Stimulated activated CD8-positive, alpha-beta memory T cell treated with anti-CD3 and anti-CD28 coated beads, Interleukin-15, amount 100 ng/mL, for 24 hours (primary cell): ENCODE data around the gene HOXC13.

Source experiments
- DNase-seq: peaks from one replicate; pipeline ENCODE4 v3.0.0-alpha.2; 2020; ENCODE audit warnings: low read depth

HOXC13 gene, protein sequence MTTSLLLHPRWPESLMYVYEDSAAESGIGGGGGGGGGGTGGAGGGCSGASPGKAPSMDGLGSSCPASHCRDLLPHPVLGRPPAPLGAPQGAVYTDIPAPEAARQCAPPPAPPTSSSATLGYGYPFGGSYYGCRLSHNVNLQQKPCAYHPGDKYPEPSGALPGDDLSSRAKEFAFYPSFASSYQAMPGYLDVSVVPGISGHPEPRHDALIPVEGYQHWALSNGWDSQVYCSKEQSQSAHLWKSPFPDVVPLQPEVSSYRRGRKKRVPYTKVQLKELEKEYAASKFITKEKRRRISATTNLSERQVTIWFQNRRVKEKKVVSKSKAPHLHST

DNA sequence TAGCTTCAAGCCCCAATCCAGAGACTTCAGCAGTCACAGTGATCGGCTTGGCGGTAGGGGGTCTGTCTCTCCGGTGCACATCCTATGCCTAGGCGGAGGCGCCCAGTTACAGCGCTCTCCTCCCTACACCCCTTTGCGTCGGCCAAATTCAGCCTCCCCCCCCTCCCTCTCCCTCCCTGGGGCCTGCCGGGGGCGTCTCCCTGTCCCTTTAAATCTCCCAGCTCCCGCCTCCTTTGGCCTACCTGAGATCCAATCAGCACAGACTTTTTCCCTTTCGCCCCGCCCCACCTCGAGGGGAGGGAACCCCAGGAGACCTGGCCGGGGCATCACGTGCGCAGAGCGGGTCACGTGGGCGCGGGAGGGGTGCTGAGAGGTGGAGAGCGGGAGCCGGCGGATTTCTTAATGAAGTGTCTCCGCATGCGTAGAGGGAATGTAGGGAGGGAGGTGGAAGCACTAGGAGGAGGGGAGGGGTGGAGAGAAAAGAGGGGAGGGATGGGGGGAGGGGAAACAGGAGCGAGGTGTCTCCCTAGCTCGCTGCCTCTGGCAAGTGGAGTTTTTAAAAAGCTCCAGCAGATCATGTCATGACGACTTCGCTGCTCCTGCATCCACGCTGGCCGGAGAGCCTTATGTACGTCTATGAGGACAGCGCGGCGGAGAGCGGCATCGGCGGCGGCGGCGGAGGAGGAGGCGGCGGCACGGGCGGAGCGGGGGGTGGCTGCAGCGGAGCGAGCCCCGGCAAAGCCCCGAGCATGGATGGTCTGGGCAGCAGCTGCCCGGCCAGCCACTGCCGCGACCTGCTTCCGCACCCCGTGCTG, at the start of gene HOXC13:
HOXC13 (plus strand) TSS at position 506 of the 815 bp plus-strand sequence; CDS start at position 582, 76 bp downstream.
- DNase-seq, result no peak

DNA sequence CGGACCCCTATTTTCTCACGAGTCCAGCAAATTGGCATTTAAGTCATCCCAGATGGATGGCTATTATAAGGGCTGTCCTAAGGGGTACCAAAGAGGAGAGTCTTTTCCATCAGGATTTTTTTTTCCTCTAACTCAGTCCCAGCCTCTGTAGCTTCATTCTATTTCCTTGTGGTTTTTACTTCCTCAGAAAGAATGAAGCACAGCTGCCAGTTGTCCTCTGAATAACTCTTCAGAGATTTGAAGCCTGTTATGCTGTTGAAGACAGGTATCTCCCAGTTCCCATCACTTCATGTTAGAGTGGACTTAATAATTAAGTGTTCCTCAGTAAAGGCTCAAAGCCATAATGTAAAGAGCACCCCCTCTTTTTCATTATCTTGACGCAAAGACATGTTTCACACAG, 48.5 kb upstream of the HOXC13 start:
- no peak for DNase-seq

DNA sequence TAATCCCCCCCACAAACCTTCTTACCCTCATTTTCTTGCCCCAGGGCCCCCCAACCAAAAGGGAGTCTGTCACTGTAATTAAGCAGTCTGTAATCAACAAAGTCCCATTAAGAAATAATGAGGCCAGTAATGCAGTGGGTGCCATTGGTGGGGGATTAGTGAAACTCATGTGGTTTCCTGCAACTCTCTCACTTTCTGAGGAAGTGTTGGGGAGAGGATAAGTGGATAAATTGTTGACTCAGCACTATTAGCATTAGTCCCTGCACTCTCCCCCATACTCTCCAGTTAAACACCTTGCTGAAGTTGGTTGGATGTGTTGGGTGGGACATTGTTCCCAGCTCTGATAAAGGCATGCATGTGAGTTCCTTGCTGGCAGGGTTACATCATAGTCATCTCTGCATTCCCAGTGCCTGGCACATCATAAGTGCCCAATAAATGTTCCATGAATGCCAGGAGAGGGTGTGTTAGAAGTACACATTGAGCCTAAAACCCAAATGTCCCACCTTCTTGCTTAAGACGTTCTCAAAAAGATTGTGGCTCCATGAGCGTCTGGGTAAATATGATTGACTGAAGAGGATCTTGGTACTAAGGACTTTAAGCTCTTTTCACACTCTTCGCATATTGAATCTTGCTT, 45.8 kb upstream of the HOXC13 start:
- DNase-seq, result no peak

DNA sequence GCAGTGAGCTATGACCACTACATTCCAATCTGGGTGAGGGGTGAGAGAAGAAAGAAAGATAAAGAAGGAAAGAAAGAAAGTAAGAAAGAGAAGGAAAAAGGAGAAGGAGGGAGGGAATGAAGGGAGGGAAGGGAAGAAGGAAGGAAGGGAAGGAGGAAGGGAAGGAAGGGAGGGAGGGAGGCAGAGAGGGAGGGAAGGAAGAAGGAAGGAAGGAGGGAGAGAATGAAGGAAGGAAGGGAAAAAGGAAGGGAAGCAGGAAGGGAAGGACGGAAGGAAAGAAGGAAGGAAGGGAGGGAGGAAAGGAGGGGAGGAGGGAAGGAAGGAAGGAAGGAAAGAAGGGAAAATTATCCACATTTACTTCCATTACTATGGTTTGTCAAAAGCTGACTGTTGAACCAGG, 39.4 kb upstream of the HOXC13 start:
- DNase-seq, result no peak

DNA sequence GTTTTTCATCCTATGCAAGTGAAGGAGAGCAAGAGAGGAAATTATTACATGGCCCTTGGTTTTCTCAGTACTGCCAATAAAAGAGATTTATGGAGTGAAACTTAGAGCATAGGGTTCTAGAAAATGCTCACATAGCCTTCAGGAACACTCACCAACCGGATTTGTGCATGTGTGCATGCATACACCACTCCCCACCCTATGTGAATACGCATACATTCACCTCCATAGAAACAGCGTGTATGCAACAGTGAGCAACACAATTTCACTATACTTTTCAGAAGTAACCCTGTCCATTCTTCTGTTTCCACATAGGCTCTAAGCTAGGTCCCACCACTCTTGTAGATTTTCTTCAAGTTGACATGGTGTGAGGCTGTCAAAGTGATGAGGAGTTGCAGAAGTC, 31.5 kb upstream of the HOXC13 start:
- DNase-seq, result no peak

DNA sequence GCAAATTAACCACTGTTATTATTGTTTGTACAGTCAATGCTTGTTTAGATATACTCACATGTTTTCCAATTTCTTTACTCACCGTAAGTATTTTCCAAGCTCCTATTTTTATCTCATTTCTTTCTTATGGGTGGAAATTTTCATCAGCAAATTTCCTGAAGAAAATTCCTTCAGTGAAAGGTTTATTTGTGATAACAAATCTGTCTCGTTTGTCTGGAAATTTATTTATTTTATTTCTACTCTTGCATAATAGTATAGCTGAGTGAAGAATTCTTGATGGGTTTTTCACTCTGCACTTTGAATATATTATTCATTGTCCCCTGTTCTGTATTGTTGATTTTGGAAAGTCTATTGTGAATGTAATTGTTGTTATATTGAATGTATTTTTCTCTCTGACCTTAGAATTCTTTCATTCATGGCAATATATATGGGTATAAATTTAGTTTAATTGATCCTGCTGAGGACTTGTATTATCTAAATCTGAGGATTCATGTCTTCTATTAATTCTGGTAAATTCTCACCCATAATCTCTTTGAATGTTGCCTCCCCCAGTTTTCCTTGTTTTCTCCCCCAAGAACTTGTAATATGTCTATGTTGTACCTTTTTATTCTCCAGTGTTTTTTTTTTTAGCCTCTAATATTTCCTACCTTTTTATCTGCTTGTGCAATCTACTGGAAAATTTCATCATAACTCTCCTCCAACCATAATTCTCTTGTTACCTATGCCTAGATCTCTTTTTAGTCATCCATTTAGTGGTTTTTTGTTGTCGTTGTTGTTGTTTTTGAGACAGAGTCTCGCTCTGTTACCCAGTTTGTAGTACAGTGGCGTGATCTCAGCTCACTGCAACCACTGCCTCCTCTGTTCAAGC, 21.6 kb upstream of the HOXC13 start:
- no peak for DNase-seq

DNA sequence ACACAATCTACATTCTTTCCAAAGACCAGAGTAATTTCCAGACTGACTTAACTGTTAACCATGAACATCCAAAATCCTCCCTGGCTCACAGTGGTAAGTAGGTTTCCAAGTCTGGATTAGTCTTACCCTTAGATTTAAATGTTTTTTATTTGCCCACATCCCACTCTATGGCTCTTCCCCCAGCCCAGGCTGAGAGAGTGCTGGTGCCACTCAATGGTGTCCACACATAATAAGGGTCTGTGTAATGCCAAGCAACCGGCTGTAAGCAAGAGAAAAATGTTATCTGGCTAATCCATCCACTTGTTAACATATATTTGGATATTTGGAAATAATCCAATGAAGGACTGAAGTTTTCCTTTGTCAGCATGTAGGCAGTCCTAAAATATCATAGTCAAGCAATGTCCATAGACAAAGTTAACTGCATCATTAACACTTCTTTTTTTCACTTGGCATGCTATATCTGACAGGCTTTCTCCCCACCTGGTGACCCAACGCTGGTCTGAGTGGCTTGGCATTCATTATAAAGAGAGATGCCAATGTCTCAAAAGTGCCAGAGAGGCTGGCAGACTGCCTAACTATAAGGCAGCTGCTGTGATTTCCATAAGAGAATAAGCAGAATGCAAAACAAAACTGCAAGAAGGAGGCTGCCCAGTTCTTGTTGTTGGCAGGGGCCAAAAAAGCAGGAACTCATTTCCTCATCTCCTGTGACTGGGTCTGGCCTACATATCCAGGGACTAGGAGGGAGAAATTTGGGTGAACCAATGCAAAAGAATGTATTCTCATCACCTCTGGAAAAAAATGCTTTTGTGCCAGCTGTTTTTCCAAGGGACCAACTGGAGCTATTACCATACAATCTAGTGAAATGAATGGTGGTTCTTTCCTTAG, 13.9 kb upstream of the HOXC13 start:
- no peak for DNase-seq

DNA sequence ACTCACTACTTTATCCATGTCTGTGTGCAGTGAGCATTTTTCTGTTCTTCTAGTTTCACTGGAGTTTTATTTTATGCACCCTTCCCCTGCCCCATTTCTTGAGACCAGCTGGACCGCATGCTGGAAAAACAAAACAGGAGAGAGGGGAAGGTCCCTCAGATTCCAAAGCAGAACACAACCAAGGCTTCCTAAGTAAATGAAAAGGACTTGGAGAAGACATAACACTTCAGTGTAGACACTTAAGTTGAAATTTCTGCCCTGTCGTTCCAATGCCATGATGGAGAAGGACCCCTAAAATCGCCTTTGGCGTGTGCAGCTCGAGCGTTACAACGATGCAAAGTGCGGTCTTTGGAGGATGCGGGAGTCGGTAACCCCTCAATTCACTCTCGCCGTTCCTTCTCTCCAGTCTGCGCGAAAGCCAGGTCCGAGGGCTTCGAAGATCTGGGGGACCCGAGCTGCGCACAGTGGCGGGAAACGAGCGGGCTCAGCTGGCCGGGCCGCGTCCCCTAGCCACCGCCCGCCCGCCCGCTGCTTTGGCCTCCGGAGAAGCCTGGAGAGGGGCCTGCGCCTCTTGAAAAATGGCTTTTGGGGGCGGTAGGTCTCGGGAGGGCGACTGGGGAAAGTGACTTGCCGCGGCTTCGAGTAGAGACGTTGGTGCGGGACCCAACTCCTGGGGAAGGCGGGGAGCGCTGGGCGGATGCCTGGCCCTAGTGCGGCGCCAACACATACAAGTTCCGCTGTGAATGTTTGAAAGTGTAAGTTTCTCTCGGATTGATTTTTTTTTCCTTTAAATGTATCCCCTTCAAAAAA, 11.2 kb upstream of the HOXC13 start:
- no peak for DNase-seq

DNA sequence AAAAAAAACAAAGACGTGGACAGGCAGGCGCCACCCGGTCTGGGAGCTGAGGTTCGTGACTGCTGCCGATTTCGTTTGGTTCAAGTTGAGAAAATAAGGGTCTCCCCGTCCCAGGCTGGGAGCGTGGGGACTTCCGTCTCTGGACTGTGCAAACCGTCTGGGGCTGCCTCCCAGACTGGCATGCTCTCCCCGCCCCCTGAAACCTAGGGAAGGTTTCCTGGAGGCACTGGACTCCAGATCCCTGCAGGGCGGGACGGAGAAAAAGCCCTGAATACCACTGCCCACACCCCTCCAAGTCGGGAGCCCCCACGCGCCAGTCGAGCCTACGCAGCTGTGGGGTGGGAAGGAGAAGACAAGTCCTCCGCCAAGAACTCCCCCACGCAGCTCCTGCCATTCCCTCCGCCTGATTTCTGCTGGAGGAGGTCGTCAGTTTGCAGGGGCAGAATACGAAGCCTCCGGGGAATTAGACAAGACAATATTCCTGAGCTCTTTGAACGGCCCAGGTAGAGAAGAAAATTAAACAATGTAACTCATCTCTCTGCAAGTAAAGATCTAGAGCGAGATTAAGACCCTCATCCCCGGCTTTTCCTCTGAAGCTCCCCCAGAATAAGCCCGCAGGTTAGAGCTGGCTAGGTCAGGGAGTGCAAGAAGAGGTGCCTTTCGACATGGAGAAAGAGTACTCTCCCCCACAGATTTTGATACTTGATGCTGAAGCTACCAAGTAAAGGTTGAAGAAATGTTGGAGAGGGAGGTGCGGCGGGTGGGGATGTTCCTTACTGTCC, 10.4 kb upstream of the HOXC13 start:
- no peak for DNase-seq

DNA sequence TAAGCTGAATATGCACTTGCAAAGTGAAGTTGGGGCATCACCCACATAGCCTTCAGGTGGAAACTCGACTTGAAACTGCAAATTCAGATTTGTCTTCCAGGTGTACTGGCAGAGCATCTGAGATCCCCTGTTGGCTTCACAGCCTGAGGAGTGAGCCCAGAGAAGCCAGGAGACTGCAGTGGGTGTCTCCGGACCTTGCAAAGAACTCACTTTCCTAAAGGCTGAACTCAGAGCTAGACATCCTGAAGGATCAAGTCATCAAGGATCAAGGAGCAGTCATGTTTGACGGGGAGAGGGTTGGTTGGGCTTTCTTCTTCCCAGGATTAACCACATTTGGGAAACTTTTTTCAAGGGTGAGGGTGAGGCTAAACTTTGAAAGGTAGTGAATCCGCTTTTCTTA, 9.1 kb upstream of the HOXC13 start:
- no peak for DNase-seq

DNA sequence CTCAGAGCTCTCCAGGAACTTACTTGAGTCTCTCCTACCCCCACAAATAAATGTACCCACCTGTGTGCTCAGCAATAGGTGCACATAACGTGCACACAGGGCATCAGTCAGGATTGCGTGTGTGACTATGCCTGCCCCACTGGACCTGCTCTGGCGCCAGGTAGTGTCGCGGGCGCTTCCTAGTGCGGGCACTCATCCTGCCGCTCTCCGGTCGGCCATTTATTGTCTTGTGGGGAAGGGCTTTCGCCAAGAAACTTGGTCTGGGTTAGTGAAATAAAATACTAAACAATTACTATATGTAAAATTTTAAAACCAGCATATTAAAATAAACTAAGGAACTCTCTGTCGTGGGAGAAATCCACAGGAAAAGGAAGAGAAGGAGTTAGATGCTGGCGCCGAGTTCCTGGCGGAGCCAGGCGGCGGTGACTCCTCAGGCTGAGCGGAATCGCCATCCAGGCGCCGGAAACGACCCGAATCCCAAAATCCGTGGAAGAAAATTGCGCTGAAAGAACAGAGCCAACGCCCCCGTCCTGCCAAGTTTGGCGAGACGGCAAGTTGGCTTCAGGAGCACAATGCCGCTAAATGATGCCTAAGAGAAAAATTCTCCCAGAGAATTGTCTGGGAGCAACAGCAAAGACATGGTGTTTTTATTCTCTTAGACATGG, 7.9 kb upstream of the HOXC13 start:
- no peak for DNase-seq

DNA sequence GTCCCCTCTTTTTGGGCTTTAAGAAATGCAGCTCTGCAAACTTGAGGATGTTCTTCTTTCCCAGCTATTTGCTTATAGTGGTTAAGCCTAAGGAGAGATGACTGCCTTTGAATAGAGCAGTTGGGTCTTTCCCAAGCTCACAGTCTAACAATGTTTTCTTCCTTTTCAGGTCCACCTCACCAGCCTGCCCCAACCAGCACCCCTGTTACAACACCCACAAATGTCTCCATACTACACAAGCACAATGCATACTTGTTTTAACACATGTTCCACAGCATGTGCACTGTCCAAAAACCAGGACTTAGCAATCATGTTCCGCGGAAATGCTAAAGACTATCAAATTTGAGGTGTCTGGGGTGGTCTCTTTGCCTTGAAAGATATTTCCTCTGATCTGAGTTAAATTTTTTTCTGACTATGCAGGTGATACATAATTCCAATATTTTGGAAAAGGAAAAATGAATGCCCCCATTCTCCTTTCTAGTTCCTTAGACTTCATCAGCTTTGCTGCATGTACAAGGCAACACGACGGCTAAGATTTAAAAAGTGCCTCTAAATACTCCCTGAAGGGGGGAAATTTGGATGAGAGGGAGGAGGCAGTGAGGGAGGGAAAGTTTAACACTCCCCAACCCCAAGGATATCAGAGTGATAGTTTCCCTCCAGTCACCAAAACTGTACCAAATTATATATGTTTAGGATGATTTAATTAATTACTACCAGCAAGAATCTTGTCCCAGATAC, 6.6 kb upstream of the HOXC13 start:
- DNase-seq, result no peak

DNA sequence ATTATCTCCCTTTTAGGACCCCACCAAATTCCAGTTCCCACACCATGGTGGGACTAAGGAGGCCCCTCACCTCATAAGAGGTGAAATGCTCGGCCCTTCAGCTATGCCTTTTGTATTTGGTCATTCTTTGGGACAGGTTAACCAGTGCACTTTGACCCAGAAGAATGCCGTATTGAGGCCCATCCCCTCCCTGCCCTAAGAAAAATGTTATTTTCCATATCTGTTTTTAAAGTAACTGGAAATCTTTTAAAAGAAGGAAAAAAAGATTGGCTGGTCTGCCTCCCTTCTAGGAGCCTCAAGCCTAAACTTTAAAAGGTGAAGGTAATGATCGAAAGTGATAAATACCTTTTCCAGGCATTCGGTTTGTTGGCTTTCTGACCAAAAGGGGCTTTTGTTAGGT, 5.7 kb upstream of the HOXC13 start:
- no peak for DNase-seq

DNA sequence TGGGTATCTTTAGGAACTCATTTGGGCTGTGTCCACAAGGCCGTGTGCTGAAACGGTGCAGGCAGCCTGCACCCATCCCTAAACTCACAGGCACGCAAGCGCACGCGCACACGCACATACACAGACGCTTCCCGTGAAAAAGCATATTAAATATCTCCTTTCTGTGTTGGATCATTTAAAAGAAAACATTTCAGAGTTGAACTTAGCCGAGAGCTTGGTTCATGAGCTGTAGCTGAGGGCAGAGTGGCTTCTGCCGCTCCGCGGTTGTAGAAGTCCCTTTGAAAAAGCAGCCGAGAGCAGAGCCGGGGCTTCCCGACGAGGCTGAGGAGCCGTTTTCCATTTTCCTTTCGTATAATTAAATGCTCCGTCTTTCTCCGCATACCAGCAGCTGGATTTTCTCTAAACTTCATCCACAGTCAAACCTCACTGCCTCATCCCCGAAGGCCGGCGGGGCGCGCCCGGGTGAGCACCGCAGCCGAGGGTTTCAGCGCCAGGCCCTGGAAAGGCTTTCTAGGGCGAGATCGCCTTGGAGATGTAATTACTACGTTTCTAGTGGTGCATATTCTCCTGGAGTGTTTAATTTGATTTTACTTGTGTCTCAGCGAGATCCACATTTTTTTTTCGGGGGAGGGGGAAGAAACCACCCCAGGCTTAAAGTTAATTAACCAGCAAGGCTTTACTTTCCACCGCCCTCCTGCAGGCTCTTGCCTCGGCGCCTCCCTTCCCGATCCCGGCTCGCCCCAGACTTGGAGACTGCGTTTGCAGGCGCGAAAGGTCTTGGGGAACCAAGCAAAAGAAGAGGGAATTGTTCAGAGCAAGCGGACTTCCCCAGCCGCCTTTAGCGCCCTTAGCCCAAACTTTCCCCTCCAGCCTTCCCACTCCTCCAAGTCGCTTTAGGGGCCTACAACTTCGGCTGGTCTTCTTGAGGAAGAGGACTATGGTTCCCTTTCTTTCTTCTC, 3.0 kb upstream of the HOXC13 start:
- DNase-seq, result no peak

DNA sequence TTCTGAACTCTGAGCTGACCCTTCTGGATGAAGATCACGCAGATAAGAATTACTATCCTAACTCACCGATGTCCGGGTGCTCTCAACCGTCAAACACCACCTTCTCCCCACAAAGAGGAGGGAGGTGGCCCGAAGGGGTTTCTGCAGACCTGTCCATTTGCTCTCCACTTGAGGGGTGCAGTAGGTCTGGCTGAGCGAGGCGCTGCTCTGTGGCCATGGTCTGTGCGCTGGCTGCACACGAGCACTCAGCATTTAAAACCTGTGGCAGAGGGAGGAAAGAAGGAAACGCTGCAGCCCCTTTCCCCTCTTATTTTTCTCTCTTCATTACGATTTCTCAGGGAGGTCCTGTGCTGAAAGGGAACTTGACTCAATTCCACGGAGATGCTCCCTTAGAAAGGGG, 1.5 kb upstream of the HOXC13 start:
- no peak for DNase-seq

DNA sequence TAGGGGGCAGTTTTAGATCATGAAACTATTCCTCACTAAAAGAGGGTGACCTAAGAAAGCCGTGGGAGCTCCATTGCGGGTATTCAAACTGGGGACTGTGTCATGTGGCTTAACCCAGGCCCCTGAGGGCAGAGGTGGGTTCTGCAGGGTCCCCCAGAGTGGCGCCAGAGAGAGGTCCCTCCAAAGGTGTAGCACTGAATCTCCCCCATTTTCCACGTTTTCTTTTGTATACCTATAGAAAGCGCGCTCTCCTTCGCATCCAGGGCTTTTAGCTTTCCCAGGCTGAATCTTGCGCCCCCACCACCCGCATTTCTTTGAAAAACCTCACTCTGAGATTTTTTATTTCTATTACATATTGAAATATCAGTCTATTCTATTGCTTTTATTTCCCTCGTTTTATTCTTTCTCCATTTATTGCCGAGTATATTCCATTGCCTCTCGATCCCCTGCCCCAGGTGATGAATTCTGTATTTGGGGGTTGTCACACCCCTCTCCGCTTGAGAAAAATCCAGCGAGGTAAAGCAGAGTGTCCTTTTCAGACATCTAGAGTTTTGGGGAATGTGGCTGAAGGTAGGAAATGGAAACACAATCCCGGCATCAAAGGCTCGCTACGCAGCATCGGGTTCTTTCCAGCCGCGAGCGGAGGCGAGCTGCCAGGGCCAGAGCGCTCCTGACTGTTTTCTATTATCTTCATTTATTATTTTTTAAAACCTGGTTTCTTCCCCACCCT, 870 bp upstream of the HOXC13 start:
- DNase-seq, result no peak
